Right lobe of liver (tissue), 6 donors: ENCODE data around the gene TRIM17. TPM values are rescaled to one million over a fixed set of nuclear protein-coding genes. Genes with fewer than 3 reads are reported as not detected.

Experiments used
- ATAC-seq, 4 donors: fragments of 200-7000 bp; cut with Tn5 transposase; one replicate each; pipeline ENCODE4 v1.9.1; 2020; ENCODE audit warnings: mild to moderate bottlenecking in 4 of 4, moderate library complexity in 4 of 4
- DNase-seq, 3 donors: peaks; one replicate each; pipeline ENCODE4 v3.0.0-alpha.2; 2020
- H3K27ac ChIP-seq, 3 donors: fragments of 200-600 bp; one replicate each; pipeline ENCODE4 v1.8.0; 2022
- H3K27me3 ChIP-seq, 2 donors: fragments of 200-600 bp; one replicate each; pipeline ENCODE4 v1.8.0; 2022
- H3K36me3 ChIP-seq, 4 donors: fragments of 200-600 bp; sonication (generic) in 1 of 4; one replicate each; pipeline versions ENCODE4 v1.5.1 to v1.8.0; 2017 to 2022; ENCODE audit warnings: control low read depth in 1 of 4
- H3K4me1 ChIP-seq, 4 donors: fragments of 200-600 bp; sonication (generic) in 1 of 4; one replicate each; pipeline versions ENCODE4 v1.5.1 to v1.8.0; 2017 to 2022; ENCODE audit warnings: control low read depth in 1 of 4
- H3K4me3 ChIP-seq, 3 donors: fragments of 200-600 bp; one replicate each; pipeline ENCODE4 v1.8.0; 2022
- H3K9me3 ChIP-seq, 4 donors: fragments of 200-600 bp; sonication (generic) in 1 of 4; one replicate each; pipeline versions ENCODE4 v1.5.1 to v1.8.0; 2017 to 2022; ENCODE audit warnings: control low read depth in 1 of 4
- CTCF ChIP-seq, 4 donors: fragments of 200-600 bp in 3 of 4; fragments of 450-650 bp in 1 of 4; IDR thresholded peaks; one replicate each; pipeline versions ENCODE4 v1.5.1 to v1.8.0; 2016 to 2022; ENCODE audit warnings: antibody characterized with exemption in 4 of 4, mild to moderate bottlenecking in 2 of 4
- POLR2A ChIP-seq: fragments of 450-650 bp; IDR thresholded peaks from one replicate; pipeline ENCODE4 v1.6.1; 2017; ENCODE audit warnings: antibody characterized with exemption, mild to moderate bottlenecking
- WGBS: methylation state at CpG from one replicate; pipeline ENCODE4 v1.1.6; 2018; ENCODE audit warnings: low coverage, low lambda C conversion rate; ENCODE audit not compliant: insufficient coverage; ENCODE audit errors: missing lambda C conversion rate; 5-methylcytosine and 5-hydroxymethylcytosine counted together
- intact Hi-C, 2 donors: fragments of 100-400 bp; cut with DNase I; formaldehyde crosslinking; loops; one replicate each; pipeline versions ENCODE4 v1.11.2 to v1.14.1; 2022
- total RNA-seq, 6 experiments: library from RNA; depleted of rRNA in 2 of 6; stranded (reverse); fragments of >200 nt in 2 of 6; fragmentation: NEBNext Ultra II Directional in 3 of 6; extraction: Animal tissue kit (Norgen Biotek cat#: 25700) in 3 of 6; gene quantifications; one replicate each; pipeline versions ENCODE4 v1.1.0 to v1.2.4, GENCODE V29; 2016 to 2023
- donor health status: DM: no; HTN: yes; CAD: no.
- donor health status: DM: no; HTN: no; CAD: no.
- donor health status: DM: no; HTN: no; CAD: no.
- donor health status: DM: no; HTN: yes; CAD: no.
- donor health status: DM: no; HTN: yes; CAD: no.

TRIM17 gene
- total RNA-seq, 6 experiments from 2014 or later, result not detected

- H3K4me1 ChIP-seq, result peaks cover 0 to 5% (median 0%) of the 10 kb centered on the region in 4 donors
- WGBS, result 13% methylated on average over 1 of the region's 1 CpG
These were observed 39.1 kb upstream of the TRIM17 start for GRCh38 chr1:228455715-228456114.

GRCh38 chr1:228454238-228454637 is 37.6 kb upstream of the TRIM17 start:
- 40% methylated on average over 1 of the region's 1 CpG for WGBS
- Histone ChIP-seq H3K36me3 (no peaks in the 10 kb centered on the region), H3K27ac (no peak overlapping the region), H3K27me3 (no peaks in the 10 kb centered on the region), H3K9me3 (no peaks in the 10 kb centered on the region), H3K4me1 (peaks cover 0 to 5% (median 0%) of the 10 kb centered on the region in 4 donors), H3K4me3 (no peak overlapping the region)
- no peak for ATAC-seq
- no peak for DNase-seq
- intact Hi-C loops, result no loop called here
- TF ChIP-seq POLR2A, result no peak
- TF ChIP-seq CTCF (IDR thresholded peaks at IDR 0.05), result no peak

More at GRCh38 chr1:228455715-228456114, 39.1 kb upstream of the TRIM17 start:
- H3K27ac ChIP-seq, result no peak overlapping the region
- peaks cover 0 to 9% of the 10 kb centered on the region in 2 donors for H3K27me3 ChIP-seq
- no peak for ATAC-seq
- intact Hi-C loops, result no loop called here
- DNase-seq, result no peak
- no peak for TF ChIP-seq CTCF (IDR thresholded peaks at IDR 0.05)
- no peaks in the 10 kb centered on the region for H3K9me3 ChIP-seq
- no peaks in the 10 kb centered on the region for H3K36me3 ChIP-seq
- no peak overlapping the region for H3K4me3 ChIP-seq

GRCh38 chr1:228453614-228454013 is 37.0 kb upstream of the TRIM17 start:
- Histone ChIP-seq H3K9me3 (no peaks in the 10 kb centered on the region), H3K4me1 (peaks cover 0 to 5% (median 0%) of the 10 kb centered on the region in 4 donors), H3K27ac (no peak overlapping the region), H3K4me3 (no peak overlapping the region), H3K36me3 (no peaks in the 10 kb centered on the region), H3K27me3 (no peaks in the 10 kb centered on the region)
- ATAC-seq (no peak), DNase-seq (no peak)
- intact Hi-C loops, result no loop called here
- TF ChIP-seq CTCF (IDR thresholded peaks at IDR 0.05), result no peak
- no peak for TF ChIP-seq POLR2A
- WGBS, result no CpG with 5 or more reads among the region's 3 CpGs

- TF ChIP-seq POLR2A (no peak), CTCF (IDR thresholded peaks at IDR 0.05) (no peak)
- ATAC-seq (no peak), DNase-seq (no peak)
- Histone ChIP-seq H3K9me3 (no peaks in the 10 kb centered on the region), H3K27me3 (no peaks in the 10 kb centered on the region), H3K4me1 (peaks cover 0 to 5% (median 0%) of the 10 kb centered on the region in 4 donors), H3K4me3 (no peak overlapping the region), H3K27ac (no peak overlapping the region), H3K36me3 (no peaks in the 10 kb centered on the region)
- 37% methylated on average over 3 of the region's 10 CpGs for WGBS
- intact Hi-C loops, result no loop called here
These were observed 36.4 kb upstream of the TRIM17 start for GRCh38 chr1:228453022-228453560.
